Activated CD4-positive, CD25-positive, alpha-beta regulatory T cell treated with anti-CD3 and anti-CD28 coated beads, Interleukin-2, amount 50 U/mL, for 72 hours (primary cell): ENCODE measurements around the gene CUX1.

Experiments
- DNase-seq: peaks from one replicate; pipeline ENCODE4 v3.0.0; 2021

Gene CUX1

DNA sequence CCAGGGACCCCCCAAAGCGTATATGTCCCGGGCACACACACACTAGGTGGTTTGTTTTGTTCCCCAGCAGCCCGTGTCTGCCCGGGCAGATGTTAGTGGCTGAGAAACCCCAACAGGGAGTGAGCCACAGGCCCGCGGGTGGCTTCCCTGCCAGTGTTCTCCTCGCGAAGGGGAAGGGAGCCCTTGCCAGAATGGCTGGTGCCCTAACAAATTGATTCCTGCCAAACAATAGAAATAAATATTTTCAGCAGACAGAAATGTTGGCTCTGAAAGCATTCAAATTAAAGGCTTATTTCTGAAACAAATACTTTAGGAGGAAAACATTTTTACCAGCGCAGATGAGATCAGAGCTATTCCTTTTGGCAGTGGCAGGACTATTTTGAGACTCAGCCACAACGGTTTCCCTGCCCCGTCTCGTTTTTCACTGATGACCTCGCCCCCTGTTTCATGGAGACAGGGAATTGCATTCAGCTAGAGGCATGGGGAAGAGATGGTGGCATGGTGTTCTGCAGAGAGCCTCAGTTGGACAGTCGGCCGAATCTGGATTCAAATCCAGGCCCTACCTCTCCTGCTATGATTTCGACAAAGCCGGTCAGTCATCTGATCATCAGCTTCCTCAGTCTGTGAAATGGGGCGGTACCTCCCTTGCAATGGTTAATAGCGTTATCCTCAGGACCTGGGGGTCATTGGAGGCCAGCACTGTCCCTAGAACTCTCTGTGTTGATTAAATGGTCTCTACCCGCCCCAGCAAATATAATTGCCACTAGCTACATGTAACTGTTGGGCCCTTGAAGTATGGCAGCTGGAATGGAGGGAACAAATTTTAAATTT is 84.5 kb downstream of the CUX1 start:
- DNase-seq: no peak

DNA sequence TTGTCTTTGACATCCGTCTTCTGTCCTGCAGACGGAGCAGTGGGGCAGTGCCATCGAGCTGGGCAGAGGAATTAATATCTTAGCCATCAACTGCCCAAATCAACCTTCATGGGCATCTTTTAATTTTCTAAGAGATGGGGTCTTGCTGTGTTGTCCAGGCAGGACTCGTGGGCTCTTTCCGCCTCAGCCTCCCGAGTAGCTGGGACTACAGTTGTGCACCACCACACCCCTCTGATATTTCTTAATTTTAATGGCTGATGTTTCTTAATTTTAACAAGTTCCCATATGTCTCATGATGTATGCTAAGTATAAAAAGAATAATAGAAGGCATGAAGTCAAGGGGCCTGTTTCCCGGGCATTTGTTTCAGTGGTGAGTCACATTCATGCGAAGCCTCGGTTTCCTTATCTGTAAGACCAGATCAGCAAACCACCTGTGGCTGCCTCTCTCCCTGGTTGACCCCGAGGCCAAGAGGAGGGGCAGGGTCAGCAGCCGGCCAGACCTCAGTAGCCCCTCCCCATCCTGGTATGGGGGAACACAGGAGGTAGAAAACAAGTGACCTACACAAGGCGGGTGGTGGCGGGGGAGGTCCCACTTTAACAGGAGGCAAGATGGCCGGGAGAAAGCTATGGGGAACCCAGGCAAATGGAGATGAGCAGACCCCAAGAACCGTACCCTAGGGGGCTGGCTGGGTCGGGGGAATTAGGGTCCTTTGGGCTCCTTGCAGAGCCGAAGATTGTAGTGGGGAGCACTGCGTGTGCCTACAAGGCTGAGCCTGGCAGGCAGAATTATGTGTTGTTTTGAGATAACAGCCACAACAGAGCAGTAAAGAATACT is 85.5 kb downstream of the CUX1 start:
- DNase-seq: no peak

DNA sequence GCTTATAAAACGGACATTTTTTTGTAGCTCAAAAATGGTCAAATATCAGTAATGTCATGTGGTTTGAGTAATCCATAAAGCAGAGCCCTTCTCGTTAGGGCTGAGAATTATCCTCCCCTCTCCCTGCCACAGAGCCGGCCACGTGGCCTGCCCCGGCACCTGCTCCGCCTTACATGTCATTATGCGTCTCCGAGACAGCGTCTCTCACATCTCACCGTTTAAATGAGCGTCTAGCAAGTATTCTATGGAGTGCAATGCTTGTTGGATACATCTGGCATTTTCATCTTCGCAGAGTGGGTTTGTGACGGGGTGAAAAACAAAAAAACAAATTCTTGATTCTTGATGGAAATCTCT is 86.1 kb downstream of the CUX1 start:
- no peak for DNase-seq

DNA sequence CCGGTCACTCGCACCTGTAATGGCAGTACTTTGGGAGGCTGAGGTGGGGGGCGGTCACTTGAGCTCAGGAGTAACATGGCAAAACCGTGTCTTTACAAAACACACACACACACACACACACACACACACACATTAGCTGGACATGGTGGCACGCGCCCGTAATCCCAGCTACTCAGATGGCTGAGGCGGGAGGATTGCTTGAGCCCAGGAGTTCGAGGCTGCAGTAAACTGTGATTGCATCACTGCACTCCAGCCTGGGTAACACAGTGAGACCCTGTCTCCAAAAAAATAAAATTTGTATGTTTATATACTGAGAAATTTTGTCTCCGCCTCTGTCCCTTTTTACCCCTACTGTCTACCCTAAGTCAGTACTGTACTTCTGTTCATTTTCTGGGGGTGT is 86.6 kb downstream of the CUX1 start:
- DNase-seq: no peak

DNA sequence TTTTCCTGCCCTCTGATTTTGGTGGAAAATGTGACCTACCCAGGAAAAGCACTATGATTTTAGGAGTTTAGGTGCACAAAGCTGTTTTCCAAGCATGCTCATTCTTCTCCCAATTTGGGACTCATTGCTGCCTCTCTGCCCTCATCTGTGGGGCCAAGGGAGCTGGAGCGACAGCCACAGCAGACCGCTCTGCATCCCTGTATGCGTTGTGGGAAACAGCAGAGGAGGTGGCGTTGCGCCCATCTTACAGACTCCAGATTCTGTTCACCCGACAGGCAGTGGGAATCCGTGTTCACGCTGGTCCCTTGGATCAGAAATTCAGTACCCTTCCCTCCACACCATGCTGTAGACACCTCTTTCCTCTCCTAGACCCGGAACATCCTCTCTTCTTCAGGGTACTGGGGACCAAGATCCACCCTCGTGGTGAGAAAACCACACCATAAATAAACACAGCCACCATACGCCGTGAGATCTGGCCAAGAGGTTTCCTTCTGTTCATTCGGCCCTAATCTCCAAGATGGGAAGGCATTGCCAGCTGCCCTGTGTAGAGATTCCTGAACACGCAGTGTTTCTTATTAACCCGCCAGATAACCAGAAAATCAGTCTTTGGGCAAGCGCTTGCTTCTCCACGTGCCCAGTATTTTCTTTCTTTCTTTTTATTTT is 87.9 kb downstream of the CUX1 start:
- no peak for DNase-seq

DNA sequence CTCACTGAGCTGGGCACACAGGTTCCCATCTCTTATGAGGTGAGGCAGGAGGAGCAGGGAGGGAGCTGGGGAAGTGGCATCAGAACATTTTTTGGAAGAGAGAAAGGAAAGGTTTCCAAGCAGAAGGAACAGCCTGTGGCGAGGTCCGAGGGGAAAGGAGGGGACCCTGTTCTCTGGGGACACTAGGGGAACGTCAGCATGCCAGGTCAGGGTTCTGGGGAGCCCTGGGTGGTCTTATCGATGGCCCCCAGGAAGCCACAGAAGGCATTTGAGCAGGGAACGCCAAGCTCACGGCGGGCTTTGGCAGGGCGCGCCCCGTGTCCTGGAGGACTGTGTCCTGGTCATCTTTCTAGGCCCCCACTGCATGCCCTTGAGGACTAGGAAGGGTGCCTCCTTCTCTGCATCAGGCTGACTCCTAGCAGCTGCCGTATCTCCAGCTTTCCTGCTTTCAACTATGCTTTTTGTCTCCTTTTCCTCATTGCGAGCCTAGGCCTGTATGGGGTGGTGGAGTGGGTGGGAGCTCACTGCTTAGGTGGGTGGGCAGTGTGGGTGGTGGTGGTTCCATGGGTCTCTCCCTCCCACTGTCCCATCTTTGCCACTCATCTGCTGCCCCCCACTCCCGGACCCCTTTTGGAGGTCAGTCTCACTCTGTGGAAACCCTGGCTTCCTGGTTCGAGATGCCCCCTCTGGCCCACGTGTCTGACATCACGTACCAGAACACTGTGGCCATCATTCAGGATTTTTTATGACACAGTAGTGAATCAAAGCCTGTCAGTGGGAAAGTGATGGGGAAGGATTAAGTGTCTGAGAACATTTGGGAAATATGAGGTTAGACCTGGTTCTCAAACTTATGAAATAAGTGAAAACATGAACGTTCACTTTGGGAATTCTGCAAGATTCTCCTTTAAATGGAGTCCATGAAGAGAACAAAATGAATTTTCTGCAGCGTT is 89.1 kb downstream of the CUX1 start:
- DNase-seq: no peak

DNA sequence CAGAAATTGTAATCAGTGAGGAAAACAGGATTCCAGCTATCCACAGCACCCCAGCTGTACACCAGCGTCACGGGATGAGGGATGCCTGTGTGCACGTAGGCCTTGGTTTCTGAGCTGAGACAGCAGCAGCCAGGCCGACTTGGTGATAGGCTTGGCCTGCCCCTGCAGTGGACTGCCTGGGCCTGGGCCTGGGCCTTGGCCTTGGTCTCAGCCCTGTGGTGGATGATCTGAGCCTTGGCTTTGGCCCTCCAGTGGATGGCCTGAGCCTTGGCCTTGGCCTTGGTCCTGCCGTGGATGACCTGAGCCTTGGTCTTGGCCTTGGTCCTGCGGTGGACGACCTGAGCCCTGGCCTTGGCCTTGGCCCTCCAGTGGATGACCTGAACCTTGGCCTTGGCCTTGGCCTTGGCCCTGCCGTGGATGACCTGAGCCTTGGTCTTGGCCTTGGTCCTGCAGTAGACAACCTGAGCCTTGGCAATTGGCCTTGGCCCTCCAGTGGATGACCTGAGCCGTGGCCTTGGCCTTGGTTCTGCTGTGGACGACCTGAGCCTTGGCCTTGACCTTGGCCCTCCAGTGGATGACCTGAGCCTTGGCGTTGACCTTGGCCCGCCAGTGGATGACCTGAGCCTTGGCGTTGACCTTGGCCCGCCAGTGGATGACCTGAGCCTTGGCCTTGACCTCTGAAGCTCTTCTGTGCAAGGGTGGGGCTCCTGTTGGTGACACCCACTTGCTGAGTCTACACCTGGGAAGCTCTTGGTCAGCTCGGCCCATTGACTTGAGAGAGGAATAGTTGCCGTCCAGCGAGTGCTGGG is 93.8 kb downstream of the CUX1 start:
- no peak for DNase-seq

DNA sequence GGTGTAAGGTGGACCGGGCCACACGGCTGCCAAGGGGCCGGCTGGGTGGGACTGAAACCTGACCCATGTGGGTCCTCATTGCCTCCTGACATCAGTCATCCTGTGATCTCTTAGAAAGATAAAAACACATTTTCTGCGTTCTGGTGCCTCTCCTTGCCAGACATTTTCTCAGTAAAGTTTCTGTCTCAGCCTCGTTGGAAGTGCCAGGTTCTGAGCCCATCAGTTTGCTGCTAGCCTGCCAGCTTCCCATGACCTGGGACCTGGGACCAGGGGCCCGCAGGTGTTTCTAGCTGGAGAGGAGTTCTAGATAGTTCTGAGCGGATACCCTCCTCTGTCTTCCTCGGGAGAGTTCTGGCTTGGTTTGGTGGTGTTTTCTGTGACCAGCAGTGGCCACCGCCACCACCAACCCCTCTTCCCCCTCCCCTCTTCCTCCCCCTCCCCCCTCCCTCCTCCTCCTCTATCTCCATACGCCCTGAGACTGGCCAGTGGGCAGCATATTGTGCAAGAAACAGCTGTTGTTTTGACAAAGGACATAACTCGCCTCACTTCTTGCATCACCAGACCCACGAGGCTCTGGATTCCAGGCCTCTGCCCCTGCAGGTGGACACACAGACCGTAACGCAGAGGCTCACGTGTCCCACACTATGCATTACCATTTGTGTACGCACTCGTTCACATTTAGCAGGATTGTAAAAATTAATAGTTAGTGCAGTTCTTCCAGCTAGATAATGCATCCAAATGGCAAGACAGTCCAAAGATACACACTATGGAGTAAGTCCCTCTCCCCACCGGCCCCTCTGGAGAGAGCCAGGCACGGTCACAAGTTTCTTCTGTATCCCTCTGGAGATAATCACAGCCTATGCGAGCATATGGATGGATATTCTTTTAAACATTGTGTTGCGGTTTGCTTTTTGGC is 94.6 kb downstream of the CUX1 start:
- DNase-seq: no peak

DNA sequence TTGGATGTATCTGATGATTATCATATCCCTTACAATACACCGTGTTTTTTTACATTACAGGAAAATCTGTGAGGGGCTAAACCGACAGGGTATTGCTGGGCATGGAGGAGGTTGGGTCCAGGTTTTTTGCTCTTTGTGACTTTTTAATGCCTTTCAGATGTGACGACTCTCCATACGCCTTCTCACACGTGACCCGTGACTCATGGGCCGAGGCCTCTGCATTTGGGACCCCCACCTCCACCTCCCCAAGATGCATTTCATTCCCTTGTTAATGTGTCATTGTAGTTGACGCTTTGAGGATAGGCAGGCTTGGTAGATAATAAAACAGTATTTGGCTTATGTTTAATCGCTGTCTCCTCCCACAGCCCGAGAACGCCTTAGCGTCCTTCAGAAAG is 95.3 kb downstream of the CUX1 start:
- DNase-seq: no peak

DNA sequence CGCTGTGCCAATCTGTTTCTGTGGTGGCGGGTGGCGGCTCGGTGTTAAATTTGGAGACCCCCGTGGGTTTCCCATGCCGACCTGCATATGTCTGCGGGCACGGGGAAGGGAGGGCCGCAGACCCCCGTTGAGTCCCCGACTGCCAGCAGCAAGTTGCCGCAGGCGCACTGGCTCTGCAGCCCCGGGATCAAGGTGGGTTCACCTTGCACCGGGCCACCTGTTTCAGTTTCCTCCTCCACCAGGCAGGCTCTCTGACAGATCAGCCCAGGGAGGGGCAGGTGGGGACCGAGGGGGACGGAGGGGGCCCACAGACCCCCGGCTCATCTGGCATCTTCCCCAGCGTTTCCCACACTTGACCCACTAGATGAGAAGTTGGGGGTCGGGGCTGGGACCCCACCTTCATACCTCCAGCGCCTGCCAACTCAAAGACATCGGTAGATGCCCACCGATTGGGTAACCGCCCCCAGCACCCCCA is 95.9 kb downstream of the CUX1 start:
- DNase-seq: no peak

DNA sequence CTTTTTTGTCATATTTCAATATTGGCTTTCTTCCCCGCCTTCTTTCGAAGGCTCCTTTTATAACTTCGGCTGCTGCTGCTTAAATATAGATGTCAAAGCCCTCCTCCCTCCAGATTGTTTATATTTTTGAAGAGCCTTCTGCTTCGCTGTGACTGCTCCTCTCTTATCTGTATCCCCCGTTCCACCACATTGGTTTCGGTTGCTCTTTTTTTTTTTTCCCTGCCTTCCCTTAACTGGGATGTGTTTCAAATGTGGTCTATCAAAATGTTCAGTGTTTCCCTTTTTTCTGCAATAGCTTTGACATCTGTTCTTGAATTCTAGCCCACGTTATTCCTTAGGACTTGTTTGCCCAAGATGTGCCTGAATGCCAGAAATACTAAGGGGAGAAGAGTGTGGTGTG is 96.4 kb downstream of the CUX1 start:
- DNase-seq: no peak

DNA sequence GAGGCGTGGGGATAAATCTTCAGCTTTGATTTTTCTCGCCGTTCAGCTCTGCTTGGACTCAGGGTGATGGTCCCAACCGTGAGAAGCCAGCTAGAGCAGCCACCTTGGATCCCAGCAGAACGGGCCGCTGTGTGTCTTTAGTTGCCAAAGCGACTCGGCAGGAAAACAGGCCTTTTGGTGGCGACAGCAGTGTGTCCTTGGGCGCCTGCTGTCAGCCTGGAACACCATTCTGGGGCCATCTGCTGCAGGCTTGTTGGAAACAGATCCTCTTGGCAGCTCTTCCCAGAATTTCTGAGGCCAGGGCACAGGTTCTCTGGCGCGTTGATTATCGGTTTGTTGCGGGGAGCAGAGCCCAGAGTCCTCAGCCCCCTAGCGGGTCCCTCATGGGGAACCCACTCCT is 97.6 kb downstream of the CUX1 start:
- DNase-seq: no peak

DNA sequence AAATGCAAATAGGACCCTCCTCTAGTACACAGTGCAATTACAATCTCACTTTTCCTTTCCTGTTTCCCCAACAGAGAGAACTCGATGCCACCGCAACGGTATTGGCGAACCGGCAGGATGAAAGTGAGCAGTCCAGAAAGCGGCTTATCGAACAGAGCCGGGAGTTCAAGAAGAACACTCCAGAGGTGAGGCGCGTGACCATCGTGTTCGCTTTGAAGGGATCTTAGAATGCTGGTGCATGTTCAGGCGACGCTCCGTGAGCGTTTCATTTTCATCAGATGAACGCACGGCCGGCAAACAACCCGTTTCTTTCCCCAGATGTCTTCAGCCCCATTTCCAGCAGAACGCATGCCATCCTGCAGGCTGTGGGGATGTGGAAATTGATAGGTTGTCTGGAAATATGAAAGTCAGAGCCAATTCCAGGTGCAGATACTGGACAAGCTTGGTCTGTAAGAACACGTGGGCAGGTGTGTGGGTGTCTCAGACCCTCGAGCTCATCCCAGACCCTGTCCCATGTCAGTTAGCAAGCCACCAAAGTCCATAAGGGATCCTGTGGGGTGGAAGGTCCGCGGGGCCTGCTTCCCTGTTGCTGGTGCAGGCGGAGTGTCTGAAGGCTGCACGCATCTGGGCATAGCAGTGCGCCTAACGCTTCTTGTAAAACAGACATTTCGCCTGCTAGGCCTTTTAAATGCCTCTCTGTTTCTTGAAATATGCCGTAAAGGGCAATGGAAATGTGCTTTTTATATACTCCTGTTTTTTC is 98.8 kb downstream of the CUX1 start:
- no peak for DNase-seq

DNA sequence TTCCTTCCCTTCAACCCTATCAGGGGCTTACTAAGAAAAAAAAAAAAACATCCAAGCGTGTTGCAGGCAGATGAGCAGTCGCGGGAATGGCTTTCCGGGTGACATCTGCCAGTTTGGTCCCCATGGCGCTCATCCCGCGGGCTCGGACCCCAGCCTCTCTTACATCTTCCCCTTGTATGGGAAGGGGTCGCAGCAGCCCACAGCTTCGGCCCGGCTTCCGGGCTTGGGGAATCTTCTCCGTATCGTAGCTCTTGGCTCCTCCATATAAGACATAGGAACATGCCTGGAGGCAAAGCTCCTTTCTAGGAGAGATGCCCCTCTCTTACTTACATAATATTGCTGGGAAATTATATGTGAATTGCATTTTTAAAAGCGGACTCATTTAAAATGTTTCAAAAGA is 99.5 kb downstream of the CUX1 start:
- no peak for DNase-seq

DNA sequence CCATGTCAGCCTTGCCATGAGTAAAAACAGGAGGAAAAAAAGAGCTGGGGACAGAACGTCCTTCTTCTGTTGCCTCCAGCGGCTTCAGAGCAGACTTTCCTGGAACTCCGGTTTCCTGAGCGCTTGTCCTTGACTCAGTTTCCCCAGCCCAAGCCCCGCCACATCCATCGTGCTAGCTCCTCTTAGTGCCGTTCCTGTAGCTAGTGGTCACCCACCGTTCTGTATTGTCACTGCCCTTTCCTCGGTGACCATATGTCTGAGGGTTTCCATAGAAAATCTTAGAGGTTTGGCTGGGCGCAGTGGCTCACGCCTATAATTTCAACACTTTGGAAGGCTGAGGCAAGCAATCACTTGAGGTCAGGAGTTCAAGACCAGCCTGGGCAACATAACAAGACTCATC is 100.1 kb downstream of the CUX1 start:
- no peak for DNase-seq

DNA sequence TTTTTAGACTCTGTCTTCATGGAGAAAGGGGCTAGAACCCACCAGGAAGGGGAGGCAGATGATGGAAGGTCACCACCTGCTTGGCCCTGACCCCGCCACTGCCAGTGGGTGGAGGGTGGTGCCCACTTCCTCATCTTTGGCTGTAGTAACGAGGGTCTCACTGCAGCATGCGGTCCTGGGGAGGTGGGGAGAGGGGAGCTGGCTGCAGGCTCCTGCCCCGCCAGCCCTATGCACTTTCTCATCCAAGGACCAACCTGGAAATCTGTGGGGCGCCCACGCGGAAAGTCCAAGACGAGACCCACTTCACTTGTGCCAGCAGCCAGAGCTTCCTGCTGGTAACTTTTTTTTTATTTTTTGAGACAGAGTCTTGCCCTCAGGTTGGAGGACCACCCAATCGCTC is 101.0 kb downstream of the CUX1 start:
- no peak for DNase-seq

DNA sequence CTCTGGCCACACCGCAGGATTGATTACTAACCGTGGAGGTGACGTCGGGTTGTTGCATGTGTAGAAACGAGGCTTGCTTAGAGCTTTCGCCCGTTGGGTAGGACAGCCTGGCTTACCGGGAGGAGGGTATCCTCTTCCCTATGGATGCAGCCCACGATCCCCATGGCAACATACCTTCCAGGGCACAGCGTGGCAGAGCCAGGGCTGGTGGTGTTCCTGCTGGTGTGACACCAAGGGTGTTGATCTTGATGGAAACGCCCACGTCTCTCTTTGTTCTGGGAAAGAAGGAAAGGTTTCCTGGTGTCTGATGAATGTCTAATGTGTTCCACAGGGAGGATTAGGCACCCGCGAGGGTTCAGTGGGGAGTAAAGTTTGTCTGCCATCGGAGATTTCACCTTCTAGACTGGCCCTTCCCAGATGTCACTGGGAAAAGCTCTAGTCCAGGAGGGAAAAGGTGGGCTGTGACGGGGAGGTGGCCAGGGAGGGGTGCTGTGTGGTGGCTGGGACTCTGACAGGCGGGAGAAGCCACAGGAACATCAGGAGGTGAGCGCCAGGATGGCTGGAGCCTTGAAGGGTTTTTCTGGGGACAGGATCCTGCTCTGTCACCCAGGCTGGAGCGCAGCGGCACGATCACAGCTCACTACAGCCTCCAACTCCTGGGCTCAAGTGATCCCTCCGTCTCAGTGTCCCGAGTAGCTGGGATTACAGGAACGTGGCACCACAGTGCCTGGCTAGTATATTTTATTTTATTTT is 102.1 kb downstream of the CUX1 start:
- DNase-seq: no peak

DNA sequence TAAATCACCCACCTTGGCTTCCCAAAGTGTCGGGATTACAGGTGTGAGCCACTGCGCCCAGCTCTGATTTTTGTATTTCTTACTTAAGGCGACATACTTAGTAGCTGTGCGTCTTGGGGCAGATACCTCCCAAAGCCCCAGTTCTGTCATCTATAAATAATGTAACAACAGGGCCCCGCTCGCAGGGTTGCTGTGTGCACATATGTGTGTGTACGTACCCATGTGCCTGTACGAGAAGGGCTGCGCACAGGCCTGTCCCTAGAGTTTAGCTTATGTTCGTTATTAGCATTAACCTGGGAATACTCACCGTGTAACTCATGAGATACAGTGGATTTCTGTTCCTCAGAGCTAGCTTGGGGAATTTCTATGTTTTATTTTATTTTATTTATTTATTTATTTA is 103.6 kb downstream of the CUX1 start:
- DNase-seq: no peak
